GM21717 (cell line): ENCODE measurements around the gene MIA2.
"Not testable (repeated sequence)": the region's sequence is repeated elsewhere in the genome, so short reads cannot be mapped to it uniquely, and the experiment has no call there.

Experiments
- ATAC-seq: cut with Tn5 transposase; IDR thresholded peaks from one replicate; pipeline ENCODE4 v1.9.1; 2021; ENCODE audit warnings: mild to moderate bottlenecking, moderate library complexity; ENCODE audit not compliant: unreplicated experiment

MIA2 gene

DNA sequence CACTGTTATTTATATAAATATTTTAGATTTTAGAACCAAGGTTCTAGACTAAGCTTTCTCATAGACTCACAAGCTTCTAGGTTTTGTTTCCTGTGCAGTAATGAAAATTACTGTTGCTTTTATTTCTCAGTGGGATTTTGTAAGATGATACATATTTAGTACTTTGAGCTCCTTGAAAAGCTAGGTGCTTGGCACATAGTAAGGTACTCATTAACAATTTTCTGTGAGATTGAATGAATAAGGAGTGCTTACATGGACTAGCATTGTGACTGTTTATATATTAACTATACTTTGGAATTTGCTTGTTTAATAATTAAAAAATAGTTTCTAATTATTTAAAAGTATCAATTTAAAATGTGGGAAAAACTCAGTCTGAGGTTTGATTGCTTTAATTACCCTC lies 85.7 kb downstream of the MIA2 start:
- ATAC-seq, result no peak

DNA sequence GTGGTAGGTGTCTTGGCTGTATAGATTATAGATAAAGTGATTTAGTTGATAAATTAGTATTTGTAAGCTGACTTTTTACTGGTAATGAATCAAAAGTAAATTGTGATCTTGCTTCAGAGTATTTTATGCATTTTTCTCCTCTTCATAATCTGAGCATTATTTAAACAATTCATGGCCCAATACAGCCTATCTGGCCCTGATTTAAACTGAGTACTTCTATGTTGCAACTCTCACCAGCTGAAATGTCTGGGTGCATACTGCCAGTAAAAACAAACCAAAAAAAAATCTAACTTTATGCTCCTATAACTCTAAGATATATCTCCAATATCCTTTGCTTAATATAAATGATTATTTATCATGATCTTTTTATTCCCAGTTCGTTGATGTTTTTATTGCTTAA lies 86.6 kb downstream of the MIA2 start:
- ATAC-seq, result no peak

DNA sequence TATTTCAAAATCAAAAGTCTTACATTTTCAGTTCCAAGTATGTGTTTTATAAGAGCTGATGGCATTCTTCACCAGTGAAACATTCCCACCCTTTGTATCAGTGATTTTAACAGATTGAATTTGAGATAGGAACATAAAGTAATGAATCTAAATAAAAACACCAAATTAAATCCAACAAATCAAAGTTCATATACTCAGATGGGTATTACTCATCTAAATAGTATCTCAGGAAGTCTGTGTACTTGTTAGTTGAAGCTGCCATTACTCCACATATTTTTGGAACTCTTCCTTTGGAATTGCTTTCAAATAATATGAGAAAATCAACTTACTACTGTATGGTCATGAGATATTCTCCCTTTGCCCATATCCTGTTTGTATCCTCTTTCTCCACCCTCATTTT lies 89.1 kb downstream of the MIA2 start:
- no peak for ATAC-seq

DNA sequence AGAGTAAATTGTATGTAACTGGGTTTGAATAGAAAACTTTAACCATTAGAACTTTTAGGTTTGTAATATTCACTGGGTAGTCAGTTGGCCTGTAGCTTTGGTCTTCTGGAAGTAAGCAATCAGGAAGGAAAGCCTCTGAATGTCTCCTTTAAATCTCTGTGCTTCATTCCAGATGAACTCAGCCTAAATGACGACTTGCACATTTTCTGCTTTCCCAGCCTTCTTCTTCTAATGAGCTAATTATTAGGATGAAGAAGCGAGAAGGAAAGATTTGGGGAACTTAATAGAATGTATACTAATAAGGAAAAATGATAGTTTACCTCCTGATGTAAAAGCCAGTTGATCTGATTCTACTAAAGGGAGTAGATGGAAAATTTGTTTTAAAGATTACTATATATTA lies 90.4 kb downstream of the MIA2 start:
- ATAC-seq, result no peak

DNA sequence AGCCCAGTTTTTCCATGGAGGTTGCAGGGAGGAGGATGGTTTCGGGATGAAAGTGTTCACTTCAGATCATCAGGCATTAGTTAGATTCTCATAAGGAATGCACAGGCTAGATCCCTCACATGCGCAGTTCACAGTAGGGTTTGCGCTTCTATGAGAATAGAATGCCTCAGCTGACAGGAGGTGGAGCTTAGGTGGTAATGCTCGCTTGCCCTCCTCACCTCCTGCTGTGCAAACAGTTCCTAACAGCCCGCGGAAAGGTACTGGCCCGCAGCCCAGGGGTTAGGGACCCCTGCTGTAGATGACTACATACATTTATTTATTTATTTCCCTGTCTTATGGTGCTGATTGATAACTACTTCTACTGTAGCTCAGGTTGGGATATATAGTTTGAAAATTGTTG lies 105.3 kb downstream of the MIA2 start:
- no peak for ATAC-seq

DNA sequence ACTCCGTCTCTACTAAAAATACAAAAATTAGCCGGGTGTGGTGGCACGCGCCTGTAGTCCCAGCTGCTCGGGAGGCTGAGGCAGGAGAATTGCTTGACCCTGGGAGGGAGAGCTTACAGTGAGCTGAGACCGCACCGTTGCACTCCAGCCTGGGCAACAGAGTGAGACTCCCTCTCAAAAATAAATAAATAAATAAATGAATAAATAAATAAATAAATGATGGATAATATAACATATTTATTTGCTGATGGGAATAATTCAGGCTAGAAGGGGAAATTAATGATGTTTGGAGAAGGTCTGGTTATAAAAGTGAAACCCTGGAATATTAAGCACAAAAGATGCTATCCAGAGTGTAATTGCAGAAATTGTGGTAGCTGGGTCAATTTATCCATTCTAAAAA lies 107.4 kb downstream of the MIA2 start:
- ATAC-seq, result not testable (repeated sequence)

DNA sequence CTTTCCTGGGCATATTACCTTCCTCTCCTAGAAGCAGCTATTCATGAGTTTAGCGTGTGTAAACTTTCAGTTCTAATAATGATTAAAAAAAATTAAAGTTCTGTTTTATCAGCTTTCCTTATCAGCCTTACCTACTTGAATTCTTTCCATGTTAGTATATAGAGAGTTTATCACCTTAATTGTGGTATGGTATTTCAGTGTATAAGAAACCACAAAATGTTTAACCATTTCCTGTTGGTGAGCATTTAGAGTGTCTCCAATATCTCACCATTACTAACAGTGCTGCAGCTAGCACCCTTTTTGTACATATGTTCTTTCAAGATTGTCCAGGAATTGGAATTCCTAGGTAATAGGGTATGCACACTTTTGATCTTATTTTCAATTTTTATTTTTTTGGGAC lies 109.1 kb downstream of the MIA2 start:
- ATAC-seq, result no peak

DNA sequence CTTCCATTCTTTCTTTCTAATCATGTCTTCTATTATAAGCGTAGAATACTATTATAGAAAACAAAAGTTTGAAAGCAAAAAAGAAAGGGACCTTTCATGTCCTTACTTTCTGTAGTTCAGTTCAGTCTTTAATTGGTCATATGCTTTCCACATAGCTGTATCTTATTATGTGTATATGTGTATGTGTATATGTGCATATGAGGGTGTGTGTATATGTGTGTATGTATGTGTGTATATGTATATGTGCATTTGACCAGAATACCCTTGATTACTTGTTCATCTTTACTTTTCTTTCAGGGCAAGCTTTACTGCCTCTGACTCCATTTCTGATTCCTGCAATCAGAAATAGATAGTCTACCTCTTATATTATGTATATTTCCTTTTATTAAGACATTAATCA lies 109.9 kb downstream of the MIA2 start:
- ATAC-seq, result no peak

DNA sequence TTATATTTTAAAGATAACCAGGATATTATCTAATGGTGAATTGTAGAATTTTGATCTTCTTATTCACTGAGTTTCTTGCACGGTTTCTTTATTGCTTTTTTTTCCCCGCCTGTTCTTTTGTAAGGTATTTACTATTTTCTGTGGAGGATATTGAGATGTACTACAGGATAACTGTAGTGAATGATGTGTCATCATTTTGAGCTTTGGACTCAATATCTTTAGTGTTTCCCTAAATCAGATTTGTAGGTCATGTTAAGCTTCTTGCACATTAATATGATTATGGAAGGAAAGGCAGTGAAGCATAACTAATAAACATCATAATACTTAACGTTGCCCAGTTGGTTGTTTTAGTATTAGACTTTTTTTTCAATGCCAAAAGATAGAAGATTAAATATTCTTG lies 117.2 kb downstream of the MIA2 start:
- ATAC-seq, result no peak

DNA sequence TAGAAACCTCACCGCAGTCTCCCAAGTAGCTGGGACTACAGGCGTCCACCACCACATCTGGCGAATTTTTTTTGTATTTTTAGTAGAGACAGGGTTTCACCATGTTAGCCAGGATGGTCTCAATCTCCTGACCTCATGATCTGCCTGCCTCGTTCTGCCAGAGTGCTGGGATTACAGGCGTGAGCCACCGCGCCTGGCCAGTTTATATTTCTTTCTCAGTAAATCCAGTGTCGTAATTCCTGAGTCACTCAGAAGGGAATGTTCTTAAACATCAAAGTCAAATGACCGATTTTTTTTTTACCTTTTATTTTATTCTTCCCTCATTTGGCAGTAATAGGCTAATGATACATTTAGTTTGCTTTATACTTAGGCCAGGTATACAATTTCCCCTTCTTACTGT lies 118.0 kb downstream of the MIA2 start:
- ATAC-seq, result no peak

DNA sequence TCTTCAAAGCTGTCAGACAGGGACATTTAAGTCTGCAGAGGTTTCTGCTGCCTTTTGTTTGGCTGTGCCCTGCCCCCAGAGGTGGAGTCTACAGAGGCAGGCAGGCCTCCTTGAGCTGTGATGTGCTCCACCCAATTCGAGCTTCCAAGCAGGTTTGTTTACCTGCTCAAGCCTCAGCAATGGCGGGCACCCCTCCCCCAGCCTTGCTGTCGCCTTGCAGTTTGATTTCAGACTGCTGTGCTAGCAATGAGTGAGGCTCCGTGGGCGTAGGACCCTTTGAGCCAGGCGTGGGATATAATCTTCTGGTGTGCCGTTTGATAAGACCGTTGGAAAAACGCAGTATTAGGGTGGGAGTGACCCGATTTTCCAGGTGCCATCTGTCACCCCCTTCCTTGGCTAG lies 125.4 kb downstream of the MIA2 start:
- ATAC-seq, result not testable (repeated sequence)

DNA sequence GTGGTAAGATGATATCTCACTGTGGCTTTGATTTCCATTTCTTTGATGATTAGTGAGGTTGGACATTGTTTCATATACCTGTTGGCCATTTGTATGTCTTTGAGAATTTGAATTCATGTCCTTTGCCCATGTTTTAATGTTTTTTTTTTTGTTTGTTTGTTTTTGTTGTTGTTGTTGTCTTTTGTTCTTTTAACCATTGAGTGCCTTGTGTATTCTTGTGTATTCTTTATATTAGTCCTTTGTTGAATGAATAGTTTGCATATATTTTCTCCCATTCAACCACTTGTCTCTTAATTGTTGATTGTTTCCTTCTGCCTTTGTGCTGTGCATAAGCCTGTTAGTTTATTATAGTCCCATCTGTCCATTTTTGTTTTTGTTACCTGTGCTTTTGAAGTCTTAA lies 126.6 kb downstream of the MIA2 start:
- no peak for ATAC-seq

DNA sequence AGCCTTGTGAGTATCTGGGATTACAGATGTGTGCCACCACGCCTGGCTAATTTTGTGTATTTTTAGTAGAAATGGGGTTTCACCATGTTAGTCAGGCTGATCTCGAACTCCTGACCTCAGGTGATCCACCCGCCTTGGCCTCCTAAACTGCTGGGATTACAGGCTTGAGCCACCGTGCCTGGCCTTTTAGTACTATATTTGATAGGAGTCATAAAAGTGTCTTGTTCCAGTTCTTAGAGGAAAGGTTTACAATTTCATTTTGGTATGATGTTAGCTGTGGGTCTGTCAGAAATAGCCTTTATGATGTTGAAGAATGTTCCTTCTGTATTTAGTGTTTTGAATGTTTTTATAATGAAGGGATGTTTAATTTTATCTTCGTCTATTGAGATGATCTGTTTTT lies 127.8 kb downstream of the MIA2 start:
- ATAC-seq, result not testable (repeated sequence)

DNA sequence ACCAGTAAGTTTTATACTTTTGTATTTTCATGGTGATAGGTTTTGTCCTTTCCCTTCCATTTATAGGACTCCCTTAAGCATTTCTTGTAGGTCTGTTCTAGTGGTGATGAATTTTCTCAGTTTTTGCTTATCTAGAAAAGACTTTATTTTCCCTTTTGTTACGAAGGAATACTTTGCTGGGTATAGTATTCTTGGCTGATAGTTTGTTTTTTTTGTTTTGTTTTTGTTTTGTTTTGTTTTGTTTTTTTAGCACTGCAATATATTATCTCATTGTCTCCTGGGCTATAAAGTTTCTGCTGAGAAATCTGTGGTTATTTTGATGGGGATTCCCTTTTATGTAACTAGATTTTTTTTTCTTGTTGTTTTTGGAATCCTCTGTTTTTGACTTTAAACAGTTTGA lies 130.8 kb downstream of the MIA2 start:
- ATAC-seq, result no peak

DNA sequence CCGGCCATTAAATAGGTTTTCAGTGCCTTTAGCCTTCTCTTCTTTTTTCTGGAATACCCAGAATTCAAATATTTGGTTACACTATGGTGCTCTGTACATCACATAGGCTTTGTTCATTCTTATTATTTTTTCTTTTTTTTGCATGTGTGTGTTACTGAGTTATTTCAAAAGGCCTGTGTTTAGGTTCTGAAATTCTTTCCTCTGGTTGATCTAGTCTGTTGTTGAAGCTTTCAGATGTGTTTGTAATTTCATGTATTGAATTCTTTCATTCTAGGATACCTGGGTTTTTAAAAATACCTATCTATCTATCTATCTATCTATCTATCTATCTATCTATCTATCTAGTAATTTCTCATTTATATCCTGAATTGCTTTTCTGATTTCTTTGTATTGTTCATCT lies 131.6 kb downstream of the MIA2 start:
- no peak for ATAC-seq

DNA sequence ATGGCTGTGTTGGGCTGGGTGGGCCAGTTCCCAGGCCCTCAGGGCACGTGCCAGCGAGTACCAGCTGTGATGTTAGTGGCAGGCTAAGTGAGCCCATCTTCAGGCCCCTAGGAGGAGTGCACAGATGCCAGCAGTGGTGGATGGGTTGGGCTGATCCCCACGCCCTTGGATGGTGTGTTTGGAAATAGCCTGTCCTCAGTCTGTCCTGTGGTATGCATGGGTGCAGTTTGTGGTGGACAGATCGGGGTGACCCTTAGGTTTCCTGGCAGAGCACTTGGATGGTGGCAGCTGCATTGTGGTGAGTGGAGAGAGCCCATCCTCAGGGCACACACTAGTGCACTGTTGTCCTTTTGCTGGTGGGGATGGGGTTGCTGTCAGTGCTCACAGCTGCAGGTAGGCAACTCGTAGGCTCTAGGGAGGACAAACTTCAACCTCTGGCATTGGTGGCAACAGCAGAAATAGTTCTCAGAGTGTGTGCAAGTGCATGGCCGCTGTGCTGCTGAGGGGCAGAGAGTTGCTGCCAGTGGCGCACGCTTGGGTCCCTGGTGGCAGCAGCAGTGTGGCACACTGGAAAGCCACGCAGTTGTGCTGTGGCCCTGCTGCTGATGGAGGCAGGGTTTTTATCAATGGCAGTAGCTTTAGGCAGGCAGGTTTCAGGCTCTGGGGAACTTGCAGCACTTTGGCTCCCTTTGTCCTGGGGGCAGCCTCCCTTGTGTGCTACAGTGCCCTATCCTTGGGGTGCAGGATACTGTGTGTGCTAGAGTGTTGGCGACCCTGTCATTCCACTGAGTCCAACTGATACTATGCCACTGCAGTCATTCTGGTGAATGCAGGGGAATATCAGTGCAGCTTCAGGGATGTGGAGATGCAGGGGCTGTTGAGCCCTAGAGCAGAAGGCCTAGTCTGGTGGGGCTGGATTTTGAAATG lies 133.0 kb downstream of the MIA2 start:
- no peak for ATAC-seq

DNA sequence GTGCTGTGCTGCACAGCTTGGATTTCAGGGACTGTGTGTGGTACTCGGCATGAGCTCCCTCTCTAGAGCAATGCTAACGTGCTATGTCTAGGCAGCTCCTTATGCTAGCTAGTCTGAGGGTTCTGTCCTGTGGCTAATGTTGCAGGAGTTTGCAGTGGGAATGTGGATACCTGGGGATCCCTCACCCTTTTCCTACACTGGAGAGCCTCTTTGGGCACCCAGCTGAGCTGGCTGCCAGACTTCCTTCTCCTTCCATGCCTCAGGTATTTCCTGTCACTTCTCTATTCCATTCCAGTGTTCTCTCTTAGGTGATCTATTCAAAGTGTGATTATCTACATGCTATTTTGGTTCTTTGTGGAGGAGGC lies 133.7 kb downstream of the MIA2 start:
- ATAC-seq, result no peak

DNA sequence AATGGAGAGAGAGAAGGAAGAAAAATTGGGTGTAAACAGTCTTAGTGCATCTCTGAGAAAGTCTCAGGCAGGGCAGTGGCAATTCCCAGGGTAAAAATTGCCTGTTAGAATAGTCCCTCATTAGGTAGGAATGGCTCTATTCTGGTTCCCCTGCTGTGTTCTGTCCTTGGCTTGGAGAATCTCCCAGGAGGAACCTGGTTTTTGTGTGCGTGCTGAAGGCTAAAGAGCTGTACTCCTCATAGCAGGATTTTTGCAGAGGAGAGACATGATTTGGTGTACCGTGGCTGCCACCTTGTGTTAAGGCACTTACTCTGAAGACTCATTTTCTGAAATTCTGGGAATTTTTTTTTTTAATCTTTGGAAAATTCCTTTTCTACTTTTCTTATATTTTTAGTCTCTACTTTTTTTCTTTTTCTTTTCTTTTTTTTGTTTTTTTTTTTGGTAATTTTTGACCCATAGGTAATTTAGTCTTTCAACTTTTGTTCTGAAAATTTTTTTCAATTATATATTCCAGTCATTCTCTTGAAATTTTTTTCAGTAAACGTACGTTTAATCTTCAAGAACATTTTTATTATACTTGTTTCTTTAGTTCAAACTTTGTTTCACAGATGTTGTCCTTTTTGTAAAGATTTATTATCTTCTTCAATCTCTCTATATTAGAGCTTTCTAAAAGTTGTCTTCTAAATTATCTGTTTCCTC lies 134.7 kb downstream of the MIA2 start:
- ATAC-seq, result no peak

DNA sequence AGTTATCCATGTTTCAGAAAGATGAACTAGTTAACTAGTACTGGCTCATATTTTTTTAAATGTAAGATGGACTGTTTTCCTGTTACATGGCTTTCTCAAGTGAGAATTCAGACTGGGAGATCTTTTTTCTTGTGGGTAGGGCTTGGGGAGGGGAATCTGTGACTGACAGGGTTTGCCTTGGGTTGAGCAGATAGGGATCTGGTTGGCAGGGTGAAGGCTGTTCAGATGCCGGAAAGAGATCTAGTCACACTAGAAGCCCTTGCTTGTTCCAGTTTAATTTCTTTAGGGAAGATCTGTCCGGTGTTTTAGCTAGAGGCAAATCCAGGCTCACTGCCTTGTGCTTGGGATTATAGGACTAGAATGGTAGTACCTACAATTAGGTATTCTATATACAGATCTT lies 135.3 kb downstream of the MIA2 start:
- ATAC-seq, result no peak

DNA sequence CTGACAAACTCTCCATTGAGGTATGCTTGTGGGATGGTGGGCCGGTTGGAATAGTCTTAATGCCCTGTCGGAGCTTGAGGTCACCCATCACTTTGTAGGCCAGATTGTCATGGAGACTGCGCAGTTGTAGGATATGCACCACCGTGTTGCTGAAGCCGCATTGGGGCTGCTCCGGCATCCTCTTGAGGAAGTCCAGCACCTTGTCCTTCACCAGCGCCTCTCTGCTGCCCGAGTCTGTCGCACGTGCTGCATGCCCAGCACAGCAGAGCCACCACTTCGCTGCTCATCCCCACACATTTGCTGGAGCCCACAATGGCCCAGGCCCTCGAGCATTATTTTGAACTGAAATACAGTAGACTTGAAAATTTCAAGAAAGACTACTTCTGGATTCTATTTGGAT lies 136.7 kb downstream of the MIA2 start:
- no peak for ATAC-seq

DNA sequence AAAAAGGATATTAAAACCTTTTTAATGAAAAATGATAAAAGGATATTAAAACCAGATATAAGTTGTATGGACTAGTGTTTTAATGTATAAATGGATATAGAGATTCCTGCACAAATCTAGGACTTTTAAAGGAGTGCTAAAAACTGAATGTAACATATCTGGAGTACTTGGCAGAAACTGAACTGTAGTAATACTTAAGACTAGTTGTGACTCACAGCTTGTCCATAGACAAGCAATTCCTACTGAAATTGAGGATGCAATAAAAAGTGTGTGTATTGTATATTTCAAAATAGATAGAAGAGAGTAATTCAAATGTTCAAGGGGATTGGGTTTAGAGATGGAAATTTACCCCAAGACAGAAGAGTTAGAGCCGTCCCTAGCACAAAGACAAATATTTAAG lies 138.9 kb downstream of the MIA2 start:
- no peak for ATAC-seq

DNA sequence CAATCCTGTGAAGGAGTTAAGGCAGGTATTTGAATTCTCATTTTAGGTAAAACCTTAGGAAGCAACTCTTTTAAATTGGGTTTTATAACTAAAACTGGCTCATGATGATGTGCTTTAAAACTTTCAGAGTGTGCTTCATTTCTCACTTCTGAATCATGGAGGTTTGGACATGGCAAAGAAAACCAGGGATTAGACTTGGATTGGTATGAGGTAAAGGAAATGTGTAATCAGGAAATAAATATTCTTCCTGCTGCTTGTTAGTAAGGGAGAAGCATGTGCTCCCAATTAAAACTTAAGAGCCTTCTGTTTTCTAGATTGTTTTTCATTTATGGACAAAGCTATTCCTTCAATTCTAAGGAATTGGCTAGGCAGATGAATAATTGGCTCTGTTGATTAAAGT lies 141.1 kb downstream of the MIA2 start:
- no peak for ATAC-seq
